RWPE2 (cell line): ENCODE measurements around the gene PTCD3.

ENCODE experiments used
- ATAC-seq: fragments of 200-7000 bp; cut with Tn5 transposase; 3 replicates; pipeline ENCODE4 v1.9.1; 2021; ENCODE audit warnings: low read depth
- DNase-seq: peaks from one replicate; pipeline ENCODE4 v3.0.0-alpha.2; 2020; ENCODE audit warnings: low spot score
- H3K27ac ChIP-seq: fragments of 450-650 bp; 2 replicates; pipeline ENCODE4 v1.5.1; 2017; ENCODE audit warnings: mild to moderate bottlenecking; ENCODE audit not compliant: poor library complexity, severe bottlenecking
- H3K27me3 ChIP-seq: fragments of 250-450 bp; sonication (Bioruptor Pico); 2 replicates; pipeline ENCODE4 v1.5.1; 2021; ENCODE audit warnings: mild to moderate bottlenecking, moderate library complexity; ENCODE audit not compliant: insufficient read depth, poor library complexity, severe bottlenecking
- H3K36me3 ChIP-seq: fragments of 250-450 bp; sonication (Bioruptor Pico); 2 replicates; pipeline ENCODE4 v1.5.1; 2020; ENCODE audit warnings: low read depth, mild to moderate bottlenecking, moderate library complexity
- H3K4me1 ChIP-seq: fragments of 250-450 bp; sonication (Bioruptor Pico); 2 replicates; pipeline ENCODE4 v1.5.1; 2021; ENCODE audit warnings: mild to moderate bottlenecking, moderate library complexity; ENCODE audit not compliant: insufficient read depth, poor library complexity, severe bottlenecking
- H3K4me3 ChIP-seq: fragments of 250-450 bp; sonication (Bioruptor Pico); 2 replicates; pipeline ENCODE4 v1.5.1; 2021; ENCODE audit warnings: mild to moderate bottlenecking, moderate library complexity; ENCODE audit not compliant: severe bottlenecking
- H3K9me3 ChIP-seq: fragments of 250-450 bp; sonication (Bioruptor Pico); 2 replicates; pipeline ENCODE4 v1.5.1; 2021; ENCODE audit warnings: mild to moderate bottlenecking, moderate library complexity; ENCODE audit not compliant: severe bottlenecking
- TF ChIP-seq, protein P1 (sequence below): fragments of 450-650 bp; IDR thresholded peaks from one replicate; pipeline ENCODE4 v1.5.1; 2017; ENCODE audit warnings: mild to moderate bottlenecking, moderate library complexity; ENCODE audit not compliant: poor library complexity, severe bottlenecking

Gene PTCD3

DNA sequence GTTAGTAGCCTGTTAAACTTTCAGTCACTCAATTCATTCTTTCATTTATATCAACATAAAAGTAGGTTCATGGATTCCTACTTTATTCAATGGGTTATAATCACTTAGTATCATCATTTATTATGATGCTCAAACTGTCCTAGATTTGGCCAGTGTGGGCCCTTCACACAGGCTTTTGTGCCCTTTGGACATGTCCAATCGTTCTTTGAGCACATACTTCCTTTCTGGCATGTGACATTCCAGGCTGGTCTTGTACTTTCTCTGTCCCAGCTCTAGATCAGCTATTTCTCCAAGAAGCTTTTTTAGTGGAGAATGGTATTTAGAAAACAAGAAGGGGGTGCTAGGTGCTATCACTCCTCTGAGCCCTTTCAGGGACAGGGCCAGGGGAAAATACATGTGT lies 11.8 kb upstream of the PTCD3 start:
- Histone ChIP-seq H3K4me1 (no peaks in the 10 kb centered on the region), H3K4me3 (no peak overlapping the region), H3K36me3 (peaks cover 82% of the 10 kb centered on the region), H3K9me3 (no peaks in the 10 kb centered on the region), H3K27ac (no peak overlapping the region), H3K27me3 (no peaks in the 10 kb centered on the region)
- no peak for ATAC-seq
- TF ChIP-seq, protein P1, sequence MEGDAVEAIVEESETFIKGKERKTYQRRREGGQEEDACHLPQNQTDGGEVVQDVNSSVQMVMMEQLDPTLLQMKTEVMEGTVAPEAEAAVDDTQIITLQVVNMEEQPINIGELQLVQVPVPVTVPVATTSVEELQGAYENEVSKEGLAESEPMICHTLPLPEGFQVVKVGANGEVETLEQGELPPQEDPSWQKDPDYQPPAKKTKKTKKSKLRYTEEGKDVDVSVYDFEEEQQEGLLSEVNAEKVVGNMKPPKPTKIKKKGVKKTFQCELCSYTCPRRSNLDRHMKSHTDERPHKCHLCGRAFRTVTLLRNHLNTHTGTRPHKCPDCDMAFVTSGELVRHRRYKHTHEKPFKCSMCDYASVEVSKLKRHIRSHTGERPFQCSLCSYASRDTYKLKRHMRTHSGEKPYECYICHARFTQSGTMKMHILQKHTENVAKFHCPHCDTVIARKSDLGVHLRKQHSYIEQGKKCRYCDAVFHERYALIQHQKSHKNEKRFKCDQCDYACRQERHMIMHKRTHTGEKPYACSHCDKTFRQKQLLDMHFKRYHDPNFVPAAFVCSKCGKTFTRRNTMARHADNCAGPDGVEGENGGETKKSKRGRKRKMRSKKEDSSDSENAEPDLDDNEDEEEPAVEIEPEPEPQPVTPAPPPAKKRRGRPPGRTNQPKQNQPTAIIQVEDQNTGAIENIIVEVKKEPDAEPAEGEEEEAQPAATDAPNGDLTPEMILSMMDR, result no peak
- DNase-seq, result no peak

DNA sequence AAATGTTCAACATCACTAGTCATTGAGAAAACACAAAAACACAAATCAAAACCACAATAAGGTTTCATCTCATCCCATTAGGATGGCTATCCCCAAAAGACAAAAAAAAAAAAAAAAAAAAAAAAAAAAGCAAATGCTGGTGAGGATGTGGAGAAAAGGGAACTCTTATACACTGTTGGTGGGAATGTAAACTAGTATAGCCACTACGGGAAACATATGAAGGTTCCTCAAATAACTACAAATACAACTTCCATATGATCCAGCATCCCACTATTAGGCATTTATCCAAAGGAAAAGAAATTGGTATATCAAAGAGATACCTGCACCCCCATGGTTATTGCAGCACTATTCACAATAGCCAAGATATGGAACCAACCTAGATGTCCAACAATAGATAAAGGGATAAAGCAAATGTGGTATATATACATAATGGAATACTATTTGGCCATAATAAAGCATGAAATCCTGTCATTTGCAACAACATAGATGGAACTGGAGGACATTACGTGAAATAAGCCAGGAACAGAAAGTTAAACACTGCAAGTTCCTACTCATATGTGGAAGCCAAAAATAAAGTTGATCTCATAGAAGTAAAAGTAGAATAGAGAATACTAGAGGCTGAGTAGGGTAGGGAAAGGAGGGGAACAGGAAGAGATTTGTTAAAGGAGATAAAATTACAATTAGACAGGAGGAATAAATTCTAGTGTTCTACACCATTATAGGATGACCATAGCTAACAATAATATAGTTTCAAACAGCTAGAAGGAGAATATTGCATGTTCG lies 8.7 kb upstream of the PTCD3 start:
- H3K9me3 ChIP-seq, result no peaks in the 10 kb centered on the region
- H3K4me1 ChIP-seq, result no peaks in the 10 kb centered on the region
- H3K4me3 ChIP-seq, result no peak overlapping the region
- DNase-seq (no peak), ATAC-seq (no peak)
- H3K27me3 ChIP-seq, result no peaks in the 10 kb centered on the region
- no peak overlapping the region for H3K27ac ChIP-seq
- peaks cover 88% of the 10 kb centered on the region for H3K36me3 ChIP-seq
- TF ChIP-seq, protein P1, result no peak

DNA sequence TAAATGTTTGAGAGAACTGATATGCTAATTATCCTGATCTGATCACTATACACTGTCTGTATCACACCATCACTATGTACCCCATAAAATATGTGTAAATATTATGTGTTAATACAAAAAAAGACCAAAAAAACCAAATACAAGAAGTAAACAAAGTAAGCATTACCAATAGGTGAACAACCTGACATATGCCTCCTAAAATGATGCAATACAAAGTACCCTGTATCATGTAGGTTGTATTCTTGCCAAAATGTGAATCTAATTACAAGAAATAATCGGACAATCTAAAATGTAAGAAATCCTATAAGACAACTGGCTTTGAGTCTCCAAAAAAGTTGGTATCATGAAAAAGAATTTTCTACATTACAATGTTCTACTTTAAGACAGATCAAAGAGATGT lies 8.1 kb upstream of the PTCD3 start:
- Histone ChIP-seq H3K36me3 (peaks cover 88% of the 10 kb centered on the region), H3K4me3 (no peak overlapping the region), H3K9me3 (no peaks in the 10 kb centered on the region), H3K27ac (no peak overlapping the region), H3K4me1 (no peaks in the 10 kb centered on the region), H3K27me3 (no peaks in the 10 kb centered on the region)
- no peak for DNase-seq
- no peak for ATAC-seq
- TF ChIP-seq, protein P1, result no peak

DNA sequence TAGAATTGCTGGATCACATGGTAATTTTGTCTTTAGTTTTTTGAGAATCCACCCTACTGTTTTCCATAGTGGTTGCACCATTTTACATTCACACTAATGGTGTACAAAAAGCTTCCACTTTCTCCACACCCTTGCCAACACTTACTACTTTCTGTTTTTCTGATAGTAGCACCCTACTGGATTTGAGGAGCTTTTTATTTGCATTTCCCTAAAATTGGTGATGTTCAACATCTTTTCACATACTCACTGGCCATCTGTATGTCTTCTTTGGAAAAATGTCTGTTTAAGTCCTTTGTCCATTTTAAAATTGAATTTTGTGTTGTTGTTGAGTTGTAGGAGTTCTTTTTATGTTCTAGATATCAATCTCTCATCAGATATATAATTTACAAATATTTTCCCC lies 3.9 kb upstream of the PTCD3 start:
- Histone ChIP-seq H3K27ac (no peak overlapping the region), H3K9me3 (no peaks in the 10 kb centered on the region), H3K36me3 (peaks cover 54% of the 10 kb centered on the region), H3K4me3 (no peak overlapping the region), H3K27me3 (no peaks in the 10 kb centered on the region), H3K4me1 (peaks cover 2% of the 10 kb centered on the region)
- no peak for ATAC-seq
- no peak for DNase-seq
- TF ChIP-seq, protein P1, result no peak
